AG09319 (cell line): ENCODE data around the gene CD276.

Experiments used
- DNase-seq: peaks from one replicate; pipeline ENCODE4 v3.0.0-alpha.2; 2010; ENCODE audit warnings: low read depth; ENCODE audit errors: extremely low read depth
- CTCF ChIP-seq: IDR thresholded peaks from 2 replicates; pipeline ENCODE4 v1.5.1; 2011; ENCODE audit warnings: low read depth, mild to moderate bottlenecking, inconsistent platforms, low read length, moderate library complexity

Gene CD276

GRCh38 chr15:73749533-73749932, 65.3 kb downstream of the CD276 start:
- TF ChIP-seq CTCF, result no peak
- no peak for DNase-seq

- no peak for DNase-seq
- no peak for TF ChIP-seq CTCF
These were observed 65.8 kb downstream of the CD276 start for GRCh38 chr15:73749971-73750370.

GRCh38 chr15:73750438-73750837, 66.3 kb downstream of the CD276 start:
- no peak for TF ChIP-seq CTCF
- DNase-seq, result no peak

GRCh38 chr15:73750951-73751350, 66.8 kb downstream of the CD276 start:
- no peak for TF ChIP-seq CTCF
- DNase-seq, result no peak

GRCh38 chr15:73751511-73751898, 67.3 kb downstream of the CD276 start:
- TF ChIP-seq CTCF, result no peak
- DNase-seq, result no peak

GRCh38 chr15:73751899-73752805, 68.0 kb downstream of the CD276 start:
- DNase-seq, result no peak
- TF ChIP-seq CTCF, result no peak

- TF ChIP-seq CTCF, result no peak
- DNase-seq, result no peak
These were observed 68.6 kb downstream of the CD276 start for GRCh38 chr15:73752806-73753193.
